HG02798 (cell line): ENCODE results near the gene TAGLN.

Experiments used
- ATAC-seq: cut with Tn5 transposase; IDR thresholded peaks from one replicate; pipeline ENCODE4 v1.9.1; 2021; ENCODE audit warnings: mild to moderate bottlenecking; ENCODE audit not compliant: unreplicated experiment, poor library complexity

The TAGLN gene

DNA sequence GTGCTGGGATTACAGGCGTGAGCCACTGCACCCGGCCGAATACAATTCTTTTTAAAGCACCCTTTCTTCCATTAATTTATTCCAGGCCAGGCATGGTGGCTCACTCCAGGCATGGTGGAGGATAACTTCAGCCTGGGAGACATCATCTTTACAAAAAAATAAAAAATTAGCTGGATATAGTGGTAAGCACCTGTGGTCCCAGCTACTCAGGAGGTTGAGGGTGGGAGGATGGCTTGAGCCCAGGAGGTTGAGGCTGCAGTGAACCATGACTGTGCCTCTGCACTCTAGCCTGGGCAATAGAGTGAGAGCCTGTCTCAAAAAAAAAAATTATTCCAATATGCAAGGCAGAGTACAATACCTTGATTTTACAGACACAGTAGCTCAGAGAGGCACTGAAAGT, 11.4 kb downstream of the TAGLN start:
- no peak for ATAC-seq

DNA sequence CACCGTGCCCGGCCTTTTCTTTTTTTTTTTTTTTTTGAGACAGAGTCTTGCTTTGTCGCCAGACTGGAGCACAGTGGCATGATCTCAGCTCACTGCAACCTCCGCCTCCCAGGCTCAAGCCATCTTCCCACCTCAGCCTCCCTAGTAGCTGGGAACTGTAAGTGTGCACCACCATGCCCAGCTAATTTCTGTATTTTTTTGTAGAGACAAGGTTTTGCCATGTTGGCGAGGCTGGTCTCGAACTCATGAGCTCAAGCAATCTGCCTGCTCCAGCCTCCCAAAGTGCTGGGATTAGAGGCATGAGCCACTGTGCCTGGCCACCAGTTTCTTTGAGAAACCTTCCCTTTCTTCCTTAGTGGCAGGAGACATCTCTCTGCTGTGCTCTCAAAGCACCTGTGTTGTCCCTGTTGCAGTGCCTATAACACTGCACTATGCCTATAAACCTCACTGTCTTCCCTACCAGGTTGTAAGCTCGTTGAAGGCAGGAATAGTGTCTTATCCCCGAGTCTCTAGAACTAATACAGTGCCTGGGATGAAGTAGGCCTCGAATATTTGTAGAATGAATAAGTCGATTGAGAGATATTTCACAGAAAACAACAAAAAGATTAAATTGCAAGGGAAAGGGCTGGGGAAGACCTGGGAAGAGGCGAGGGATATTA, 13.7 kb downstream of the TAGLN start:
- no peak for ATAC-seq

DNA sequence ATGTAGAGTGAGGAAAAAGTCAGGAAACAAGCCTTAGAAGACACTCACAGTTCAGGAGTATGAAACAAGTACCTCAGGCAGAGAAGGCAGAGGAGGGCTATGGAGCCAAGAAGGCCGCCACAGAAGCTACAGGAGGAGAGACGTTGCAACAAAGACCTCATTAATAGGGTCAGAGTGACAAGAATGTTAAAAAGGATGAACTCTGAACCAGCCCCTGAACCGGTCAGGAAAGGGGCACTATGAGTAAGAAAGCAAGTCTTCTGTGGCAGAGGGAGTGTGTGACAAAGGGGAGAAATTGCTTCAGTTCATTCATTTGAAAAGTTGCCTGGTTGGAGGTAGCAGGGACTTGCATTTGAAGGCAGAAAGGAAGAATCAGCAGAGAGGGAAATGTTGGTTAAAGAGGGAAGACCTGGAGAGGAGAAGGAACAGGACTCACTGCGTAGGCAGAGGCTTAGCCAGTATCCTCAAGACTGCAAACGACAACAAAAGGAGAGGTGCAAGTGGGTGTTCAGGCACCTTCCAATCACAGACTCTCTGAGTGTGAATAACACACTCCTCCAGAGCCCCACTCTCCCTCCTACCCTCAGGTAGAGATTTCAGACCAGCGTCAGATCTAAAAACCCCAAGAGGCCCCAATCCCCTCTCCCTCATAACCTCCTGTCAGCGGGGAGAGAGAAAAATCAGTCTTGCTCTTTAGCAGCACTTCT, 15.4 kb downstream of the TAGLN start:
- ATAC-seq: no peak

DNA sequence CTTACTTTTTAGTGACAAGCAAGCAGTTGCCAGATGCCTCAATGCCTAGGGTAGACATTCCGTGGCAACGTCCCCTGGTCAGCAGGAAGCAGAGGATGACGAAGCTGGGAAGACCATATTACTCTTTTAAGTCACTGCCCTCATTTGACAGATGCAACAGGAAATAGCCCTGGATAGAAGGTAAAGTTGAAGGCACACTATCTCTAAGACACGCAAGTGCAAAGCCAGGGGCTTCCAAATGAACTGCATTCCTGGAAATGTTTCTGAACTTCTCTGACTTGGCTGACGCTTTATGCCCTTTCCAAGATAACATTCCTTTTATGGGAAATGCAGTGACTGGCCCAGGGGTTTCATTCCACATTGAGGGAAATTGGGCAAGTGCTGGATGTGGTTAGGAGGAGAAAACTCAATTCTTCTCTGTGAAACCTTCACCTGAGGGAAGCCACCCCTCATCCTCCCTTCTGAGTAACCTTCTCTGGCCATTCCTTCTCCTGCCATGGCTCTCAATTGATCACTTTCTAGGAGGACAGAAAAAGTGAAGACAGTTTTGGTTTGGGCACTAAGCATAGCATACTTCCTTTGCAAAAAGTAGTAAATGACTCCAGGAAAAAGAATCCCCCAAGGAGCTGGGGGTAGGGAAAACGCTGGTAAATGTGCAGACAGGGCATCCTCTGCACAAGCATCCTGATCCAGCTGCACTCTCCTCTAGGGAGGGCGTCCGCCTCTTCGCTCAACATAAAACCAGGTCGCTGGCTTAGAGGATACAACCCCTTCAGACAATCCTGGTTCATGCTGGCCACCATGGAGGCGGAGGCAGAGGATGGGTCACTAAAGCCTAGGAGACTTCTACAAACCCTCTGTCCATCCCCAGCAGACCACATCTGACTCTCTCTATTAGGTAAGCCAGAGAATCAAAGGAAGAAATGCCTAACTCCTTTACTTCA, 18.2 kb downstream of the TAGLN start:
- ATAC-seq: no peak

DNA sequence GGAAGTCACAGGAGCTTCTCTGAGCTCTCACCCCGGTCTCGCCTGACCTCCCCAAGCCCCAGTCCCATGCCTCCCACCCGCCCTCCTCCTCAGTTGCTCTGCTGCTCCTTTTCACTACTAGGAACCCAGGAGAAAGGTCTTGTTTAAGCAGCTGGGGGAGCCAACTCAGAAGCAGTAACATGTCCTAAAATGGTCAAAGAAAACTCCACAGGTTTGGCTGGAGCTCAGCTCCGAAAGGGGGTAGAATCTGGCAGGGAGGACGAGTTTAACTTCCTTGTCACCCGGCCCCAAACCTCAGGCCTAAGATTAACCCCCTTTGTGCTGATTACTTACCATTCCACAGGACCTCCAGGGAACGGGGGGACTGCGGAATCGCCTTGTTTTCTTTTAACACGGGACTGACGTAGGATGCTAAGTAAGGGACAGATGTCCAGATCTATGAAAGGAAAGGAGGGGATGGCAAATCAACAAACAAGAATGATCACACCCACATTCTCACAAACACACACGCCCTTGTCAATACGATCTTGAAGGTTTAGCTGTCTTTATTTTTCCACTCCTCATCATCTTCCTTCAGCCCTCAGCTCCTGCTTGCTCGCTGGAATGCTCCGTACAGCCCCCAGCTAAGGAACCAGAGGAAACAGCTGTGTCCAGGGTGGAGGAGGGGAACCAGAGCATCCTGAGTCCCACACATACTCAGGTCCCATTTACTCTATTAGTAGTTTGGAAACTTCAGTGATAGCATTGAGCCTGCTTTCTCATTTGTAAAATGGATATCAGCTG, 19.2 kb downstream of the TAGLN start:
- ATAC-seq: no peak

DNA sequence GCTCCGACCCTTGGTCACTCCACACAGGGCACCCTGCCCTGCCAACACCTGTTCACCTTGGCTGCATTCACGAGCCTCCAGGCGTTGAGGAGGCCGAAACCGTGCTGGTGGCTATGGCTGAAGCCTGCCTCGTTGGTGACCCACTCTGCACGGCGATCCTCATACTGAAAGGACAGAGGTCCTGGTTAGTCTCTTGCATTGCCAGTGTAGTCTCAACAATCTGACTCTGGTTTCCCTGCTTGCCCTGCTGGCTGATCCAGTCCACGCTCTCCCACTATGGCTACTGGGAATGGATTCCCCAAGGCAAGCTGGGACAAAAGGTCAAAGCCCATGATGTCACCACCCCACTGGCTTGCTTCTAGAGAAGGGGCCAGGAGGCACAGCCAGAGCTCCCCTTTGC, 19.8 kb downstream of the TAGLN start:
- no peak for ATAC-seq

DNA sequence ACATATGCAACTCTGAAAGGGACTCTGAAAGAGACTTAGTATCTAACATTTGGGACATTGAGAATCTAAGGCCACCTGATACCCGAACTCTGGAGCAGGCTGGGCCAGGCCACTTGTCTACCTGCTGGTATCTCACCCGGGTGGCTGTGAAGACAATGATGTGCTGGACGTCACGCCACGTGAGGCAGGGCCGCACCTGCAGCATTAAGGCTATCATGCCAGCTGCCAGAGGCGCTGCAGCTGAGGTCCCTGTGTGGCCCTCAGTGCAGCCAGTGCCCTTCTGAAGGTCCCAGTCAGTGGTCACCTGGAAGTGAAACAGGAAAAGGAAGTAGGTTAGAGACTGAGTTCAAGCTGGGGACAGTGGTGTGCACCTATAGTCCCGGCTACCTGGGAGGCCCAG, 20.3 kb downstream of the TAGLN start:
- ATAC-seq: no peak

DNA sequence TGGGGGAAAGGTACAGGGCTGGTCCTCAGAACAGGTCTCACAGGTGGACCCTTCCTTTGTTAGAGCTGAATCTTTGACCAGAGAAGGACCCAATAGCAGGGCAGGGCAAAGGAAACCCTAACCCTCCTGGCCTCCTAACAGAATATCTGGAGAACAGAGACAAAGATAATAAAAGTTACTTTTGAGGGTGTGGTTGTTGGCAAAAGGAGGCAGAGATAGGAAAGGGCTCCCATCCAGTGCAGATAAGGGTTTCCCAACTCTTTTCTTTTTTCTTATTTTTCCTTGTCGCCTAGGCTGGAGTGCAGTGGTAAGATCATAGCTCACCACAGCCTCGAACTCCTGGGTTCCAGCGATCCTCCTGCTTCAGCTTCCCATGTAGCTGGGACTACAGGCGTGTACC, 20.8 kb downstream of the TAGLN start:
- no peak for ATAC-seq

DNA sequence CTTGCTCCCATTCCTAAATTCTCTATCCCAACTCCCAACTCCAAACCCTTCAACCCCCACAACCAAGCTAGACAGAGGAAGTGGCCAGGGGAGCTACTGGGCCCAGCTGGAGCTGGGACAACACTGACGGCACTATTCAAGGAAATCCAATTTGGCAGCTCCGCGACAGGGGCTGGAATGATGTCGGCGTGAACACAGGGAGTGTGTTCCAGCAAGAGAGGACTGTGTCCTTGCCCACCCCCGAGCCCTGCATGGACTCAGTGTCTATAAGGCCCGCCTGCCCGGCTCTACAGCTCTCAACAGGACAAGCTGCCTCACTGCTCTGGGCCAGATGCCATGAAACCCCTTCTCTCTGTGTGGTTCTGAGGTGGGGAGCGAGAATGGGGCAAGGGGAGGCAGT, 21.4 kb downstream of the TAGLN start:
- no peak for ATAC-seq

DNA sequence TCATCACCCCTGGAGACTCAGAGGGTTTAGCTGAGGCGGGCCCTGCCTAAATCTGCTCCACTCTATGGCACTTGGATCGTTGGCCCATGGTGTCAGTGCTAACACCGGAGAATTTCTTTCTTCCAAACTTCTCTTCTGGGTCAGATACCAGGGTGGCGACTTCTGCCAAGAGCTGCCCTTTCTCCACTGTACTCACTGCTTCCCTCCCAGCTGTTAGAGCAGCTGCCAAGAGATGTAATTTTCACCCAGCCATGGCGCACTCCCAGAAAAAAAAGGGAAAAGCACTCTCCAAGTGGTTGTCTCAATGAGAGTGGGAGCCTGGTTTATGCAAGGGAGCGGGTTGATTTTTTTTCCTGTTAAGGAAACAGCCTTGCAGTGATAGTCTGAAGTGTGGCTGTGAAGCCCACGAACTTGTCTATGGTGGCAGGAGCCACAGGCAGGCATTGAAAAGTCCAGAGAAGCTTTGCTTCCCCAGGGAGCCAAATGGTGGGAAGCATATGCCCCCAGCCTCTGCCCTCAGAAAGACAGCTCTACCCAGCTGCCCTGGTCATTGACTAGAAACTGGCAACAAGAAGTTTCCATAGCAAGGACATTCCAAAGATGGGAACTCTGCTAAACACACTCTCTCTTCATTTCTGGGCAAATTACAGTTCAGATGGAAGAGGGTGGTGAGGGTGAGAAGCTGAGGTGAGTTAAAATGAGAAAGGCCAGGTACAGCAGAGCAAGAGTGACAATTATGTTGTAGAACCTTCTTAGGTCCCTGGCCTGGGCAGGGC, 22.0 kb downstream of the TAGLN start:
- no peak for ATAC-seq

DNA sequence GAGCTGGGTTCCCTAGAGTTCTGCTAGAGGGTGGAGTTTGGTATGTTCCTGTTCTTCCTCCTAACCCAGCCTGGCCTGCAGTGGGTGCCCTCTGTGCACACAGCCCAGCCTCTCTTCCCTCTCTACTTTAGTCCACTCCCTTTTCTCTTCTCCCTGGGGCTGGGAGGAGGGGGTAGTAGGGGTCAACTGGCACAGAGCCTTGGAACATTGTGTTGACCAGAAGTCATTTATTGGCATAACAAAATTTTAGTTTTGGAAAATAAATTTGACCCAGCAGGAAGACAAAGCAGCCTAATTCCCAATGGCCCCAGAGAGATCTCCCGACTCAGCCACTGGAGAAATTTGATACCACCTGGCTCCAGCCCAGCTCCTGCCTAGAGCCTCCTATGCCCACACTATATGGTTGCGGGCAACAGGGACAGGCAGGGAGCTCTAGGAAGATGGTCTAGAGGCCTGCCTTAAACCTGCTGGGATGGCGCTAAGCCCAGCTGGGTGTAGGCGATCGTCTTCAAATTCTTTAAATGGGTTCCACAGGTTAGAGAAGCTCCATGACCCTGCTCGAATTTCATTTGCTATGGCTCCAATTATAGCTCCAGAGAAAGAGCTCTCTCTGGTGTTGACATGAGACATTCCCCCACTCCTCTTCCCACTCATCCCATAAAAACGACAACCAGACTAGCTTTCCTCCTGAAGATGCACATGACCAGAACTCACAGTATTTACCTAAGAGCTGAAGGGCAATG, 22.8 kb downstream of the TAGLN start:
- ATAC-seq: no peak

DNA sequence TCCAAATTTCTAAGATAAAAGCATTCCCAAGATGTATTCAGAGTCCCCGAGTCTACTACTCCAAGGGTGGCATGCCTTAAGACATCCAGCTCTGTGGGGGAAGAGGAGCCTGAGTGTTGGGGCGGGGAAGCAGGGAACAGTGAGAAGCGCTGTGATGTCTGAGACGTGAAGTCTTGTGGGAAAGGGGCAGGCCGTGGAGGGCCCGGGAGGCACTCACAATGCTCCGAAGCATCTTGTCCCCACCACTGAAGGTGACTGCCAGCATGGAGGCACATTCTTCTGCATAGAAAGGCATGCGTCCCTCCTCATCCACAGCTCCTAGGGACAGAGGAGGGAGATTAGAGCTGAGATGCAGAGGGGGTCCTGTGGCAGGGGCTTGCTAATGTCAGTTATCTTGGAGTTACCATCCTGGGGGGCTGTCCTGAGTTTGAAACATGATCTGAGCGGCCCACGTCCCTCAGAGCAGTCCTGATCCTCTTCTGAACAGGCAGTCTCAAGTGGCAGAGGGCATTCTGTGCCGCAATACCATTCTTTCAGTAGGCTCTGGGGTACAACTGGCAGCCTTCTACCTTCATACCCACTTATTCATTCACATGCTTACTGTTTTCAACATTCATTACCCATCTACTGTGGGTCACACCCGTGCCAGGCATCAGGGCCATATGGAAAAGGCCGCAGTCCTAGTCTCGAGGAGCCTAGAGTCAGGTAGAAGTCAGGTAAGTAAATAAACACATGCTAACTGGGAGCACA, 24.0 kb downstream of the TAGLN start:
- no peak for ATAC-seq

DNA sequence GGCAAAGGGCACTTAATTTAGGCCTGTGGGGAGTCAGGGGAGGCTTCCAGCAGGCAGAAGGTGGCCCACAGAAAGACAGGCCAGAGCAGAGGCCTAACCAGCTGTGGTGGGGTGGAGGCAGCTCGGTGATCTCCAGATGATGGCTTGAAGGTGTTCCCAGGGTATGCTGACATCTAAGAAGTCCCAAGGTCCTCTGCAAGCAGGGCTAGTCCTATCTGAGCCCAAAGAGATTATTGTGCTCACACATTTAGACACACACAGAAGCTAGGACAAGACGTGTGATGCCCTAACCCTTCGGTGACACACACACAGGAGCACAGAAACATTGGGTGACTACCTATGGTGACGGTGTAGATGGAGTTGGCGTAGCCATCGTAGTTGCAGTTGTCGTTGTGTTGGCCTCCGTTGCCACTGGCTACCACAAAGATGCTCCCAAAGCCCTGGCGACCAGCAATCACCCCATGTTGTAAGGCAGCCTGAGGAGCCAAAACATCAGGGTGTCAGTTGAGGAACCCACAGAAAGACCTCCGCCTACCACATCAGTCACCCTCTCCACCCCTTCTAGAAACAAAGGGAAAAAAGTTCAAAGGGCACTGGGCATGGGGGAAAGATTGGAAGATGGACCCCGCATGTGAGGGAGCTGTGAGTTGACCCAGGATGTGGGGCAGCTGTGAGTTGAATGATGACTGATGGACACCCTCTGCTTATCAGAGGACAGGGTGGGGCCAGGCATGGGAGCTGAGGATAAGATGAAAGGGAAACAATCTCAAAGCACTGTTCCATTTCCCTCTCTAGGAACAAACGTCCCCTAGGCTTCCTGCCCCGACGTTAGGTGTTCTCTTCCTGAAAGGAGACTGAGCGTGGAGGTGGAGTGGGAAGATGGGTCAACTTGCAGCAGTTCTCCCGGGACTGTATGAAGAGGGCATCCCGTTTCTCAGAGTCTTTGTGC, 24.8 kb downstream of the TAGLN start:
- no peak for ATAC-seq

DNA sequence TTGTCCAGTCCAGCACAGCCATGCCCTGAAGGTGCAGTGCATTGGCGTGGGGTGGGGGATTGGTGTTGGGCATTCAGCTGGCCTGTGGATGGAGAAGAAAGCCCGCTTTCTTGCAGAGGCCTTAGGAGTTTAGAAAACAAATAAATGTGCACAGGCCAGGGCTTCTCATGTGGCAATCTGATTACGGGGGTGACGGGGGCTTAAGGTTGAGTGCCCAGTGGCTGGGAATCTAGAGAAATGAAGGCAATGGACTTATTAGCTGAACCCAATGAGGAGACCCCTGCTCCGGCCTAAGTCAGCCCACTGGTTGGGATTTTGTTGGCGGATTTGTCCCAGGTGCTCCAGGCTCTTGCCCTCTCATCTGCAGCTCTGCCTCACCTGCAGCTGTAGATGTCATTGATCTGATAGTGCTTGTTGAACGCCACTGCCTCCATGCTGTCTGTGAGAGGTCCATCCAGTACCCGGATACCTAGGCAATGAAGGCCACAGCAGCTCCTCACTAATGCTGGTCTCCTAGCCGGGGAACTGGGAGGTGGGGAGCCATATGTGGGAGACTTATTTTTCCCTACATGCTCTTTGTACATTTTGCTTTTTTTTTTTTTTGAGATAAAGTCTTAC, 26.5 kb downstream of the TAGLN start:
- no peak for ATAC-seq

DNA sequence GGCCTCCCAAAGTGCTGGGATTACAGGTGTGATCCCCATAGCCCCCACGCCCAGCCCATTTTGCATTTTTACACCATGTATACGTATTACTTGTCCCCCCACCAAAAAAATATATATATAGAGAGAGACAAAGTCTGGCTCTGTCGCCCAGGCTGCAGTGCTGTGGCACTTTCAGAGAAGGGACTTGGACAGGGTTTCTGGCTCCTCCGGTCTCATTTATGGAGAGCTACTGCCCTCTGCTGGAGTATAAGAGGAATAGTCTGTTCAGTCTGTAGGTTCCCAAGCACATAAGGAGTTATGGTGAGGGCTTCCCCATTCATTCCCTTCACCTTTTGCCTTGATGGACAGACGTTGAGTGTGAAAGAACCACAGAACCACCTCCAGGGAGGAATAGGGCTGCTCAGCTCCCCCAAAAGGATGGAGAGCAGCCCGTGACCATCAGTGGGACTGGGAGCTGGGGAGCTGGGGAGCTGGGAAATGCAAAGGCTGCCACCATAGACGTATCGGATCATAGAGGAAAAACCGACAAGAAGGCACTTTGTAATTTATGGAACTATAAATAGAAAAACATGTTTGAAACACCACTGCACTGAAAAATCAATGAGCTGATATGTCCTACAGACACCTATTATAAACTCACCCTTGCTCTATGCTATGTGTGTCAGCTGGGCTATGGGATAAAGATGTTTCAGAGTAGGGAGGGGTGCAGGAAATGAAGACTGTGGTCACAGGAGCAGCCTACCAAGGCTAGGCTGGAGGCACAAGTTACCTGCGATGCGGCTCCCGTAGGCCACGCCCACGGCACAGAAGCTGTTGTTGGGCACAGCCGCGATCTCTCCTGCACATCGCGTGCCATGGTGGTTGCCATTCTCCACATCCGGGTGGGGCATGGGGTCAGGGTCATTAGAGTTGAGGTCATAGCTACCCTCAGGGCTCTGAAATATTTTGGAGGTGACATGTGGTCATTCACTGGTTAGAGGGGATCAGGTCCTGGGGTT, 27.5 kb downstream of the TAGLN start:
- ATAC-seq: peak; percentile 65

DNA sequence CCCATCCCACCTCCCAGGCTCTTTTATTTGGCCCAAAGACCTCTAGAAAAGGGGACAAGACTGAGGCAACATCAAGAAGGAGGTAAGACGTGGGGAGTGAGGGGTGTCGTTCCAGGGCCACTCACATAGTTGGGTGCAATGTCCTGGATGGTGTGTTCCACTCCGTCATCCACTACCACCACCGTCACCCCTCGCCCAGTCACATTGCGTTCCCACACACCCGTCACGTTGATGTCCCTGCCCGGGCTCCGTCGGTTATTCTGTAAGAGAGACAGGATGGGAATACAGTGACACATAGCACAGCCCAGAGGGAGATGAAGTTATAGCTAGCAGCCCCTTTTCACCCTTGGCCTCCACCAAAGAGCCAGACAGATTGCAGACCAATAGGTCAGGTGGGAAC, 28.9 kb downstream of the TAGLN start:
- ATAC-seq: no peak
